Loucy (cell line): ENCODE measurements around the gene GSTO1.

Experiments
- H2AFZ ChIP-seq: fragments of 200-600 bp; sonication (generic); 2 replicates; pipeline ENCODE4 v1.6.0; 2016; ENCODE audit warnings: antibody characterized with exemption, mild to moderate bottlenecking, low read length, moderate library complexity
- H3F3A ChIP-seq: fragments of 200-600 bp; 2 replicates; pipeline ENCODE4 v1.6.0; 2016; ENCODE audit warnings: antibody characterized with exemption, low read depth, mild to moderate bottlenecking
- H3K27me3 ChIP-seq: fragments of 200-600 bp; sonication (generic); 2 replicates; pipeline ENCODE4 v1.6.1; 2014; ENCODE audit warnings: low read length, mild to moderate bottlenecking; ENCODE audit not compliant: insufficient read depth, poor library complexity, severe bottlenecking
- H3K36me3 ChIP-seq: fragments of 200-600 bp; sonication (generic); 2 replicates; pipeline ENCODE4 v1.6.1; 2016; ENCODE audit warnings: low read length; ENCODE audit not compliant: insufficient read depth
- H3K4me1 ChIP-seq: fragments of 200-600 bp; sonication (generic); 2 replicates; pipeline ENCODE4 v1.5.1; 2014; ENCODE audit warnings: low read length, mild to moderate bottlenecking; ENCODE audit not compliant: insufficient read depth, poor library complexity, severe bottlenecking
- H3K4me2 ChIP-seq: fragments of 200-600 bp; sonication (generic); 2 replicates; pipeline ENCODE4 v1.6.0; 2014; ENCODE audit warnings: antibody characterized with exemption, low read length, low read depth, mild to moderate bottlenecking; ENCODE audit not compliant: poor library complexity, severe bottlenecking
- H3K4me3 ChIP-seq: fragments of 200-600 bp; sonication (generic); 2 replicates; pipeline ENCODE4 v1.5.1; 2014; ENCODE audit warnings: low read length, mild to moderate bottlenecking, mixed read lengths; ENCODE audit not compliant: poor library complexity, severe bottlenecking
- H3K79me2 ChIP-seq: fragments of 200-600 bp; sonication (generic); 2 replicates; pipeline ENCODE4 v1.6.1; 2014; ENCODE audit warnings: low read length; ENCODE audit not compliant: insufficient read depth
- H3K9ac ChIP-seq: fragments of 200-600 bp; sonication (generic); 2 replicates; pipeline ENCODE4 v1.6.0; 2014; ENCODE audit warnings: mild to moderate bottlenecking, low read depth, low read length, moderate library complexity; ENCODE audit not compliant: poor library complexity, severe bottlenecking
- H3K9me2 ChIP-seq: fragments of 200-600 bp; sonication (generic); replicated peaks from 2 replicates; pipeline ENCODE4 v1.6.1; 2016; ENCODE audit warnings: low read depth, low read length, mixed read lengths
- H3K9me3 ChIP-seq: fragments of 200-600 bp; sonication (generic); 2 replicates; pipeline ENCODE4 v1.6.1; 2014; ENCODE audit warnings: mild to moderate bottlenecking, antibody characterized with exemption, low read length, low read depth; ENCODE audit not compliant: insufficient read depth
- H4K20me1 ChIP-seq: fragments of 200-600 bp; sonication (generic); 2 replicates; pipeline ENCODE4 v1.6.0; 2014; ENCODE audit warnings: antibody characterized with exemption, low read length, mild to moderate bottlenecking; ENCODE audit not compliant: insufficient read depth, poor library complexity, severe bottlenecking
- EZH2phosphoT487 ChIP-seq: fragments of 200-600 bp; IDR thresholded peaks from 2 replicates; pipeline ENCODE4 v1.6.1; 2018; ENCODE audit warnings: antibody characterized with exemption, mild to moderate bottlenecking, moderate library complexity, borderline replicate concordance
- TF ChIP-seq, protein P1 (sequence below): fragments of 200-600 bp; sonication (generic); conservative IDR thresholded peaks from 2 replicates; pipeline ENCODE4 v1.5.1; 2014; ENCODE audit warnings: mild to moderate bottlenecking, antibody characterized with exemption, low read length

GSTO1 gene

GRCh38 chr10:104314591-104315485 lies 60.1 kb downstream of the GSTO1 start:
- H3F3A ChIP-seq = no peaks in the 10 kb centered on the region
- H3K4me3 ChIP-seq = no peak overlapping the region
- H3K9ac ChIP-seq = no peak overlapping the region
- H3K27me3 ChIP-seq = no peaks in the 10 kb centered on the region
- TF ChIP-seq, protein P1, sequence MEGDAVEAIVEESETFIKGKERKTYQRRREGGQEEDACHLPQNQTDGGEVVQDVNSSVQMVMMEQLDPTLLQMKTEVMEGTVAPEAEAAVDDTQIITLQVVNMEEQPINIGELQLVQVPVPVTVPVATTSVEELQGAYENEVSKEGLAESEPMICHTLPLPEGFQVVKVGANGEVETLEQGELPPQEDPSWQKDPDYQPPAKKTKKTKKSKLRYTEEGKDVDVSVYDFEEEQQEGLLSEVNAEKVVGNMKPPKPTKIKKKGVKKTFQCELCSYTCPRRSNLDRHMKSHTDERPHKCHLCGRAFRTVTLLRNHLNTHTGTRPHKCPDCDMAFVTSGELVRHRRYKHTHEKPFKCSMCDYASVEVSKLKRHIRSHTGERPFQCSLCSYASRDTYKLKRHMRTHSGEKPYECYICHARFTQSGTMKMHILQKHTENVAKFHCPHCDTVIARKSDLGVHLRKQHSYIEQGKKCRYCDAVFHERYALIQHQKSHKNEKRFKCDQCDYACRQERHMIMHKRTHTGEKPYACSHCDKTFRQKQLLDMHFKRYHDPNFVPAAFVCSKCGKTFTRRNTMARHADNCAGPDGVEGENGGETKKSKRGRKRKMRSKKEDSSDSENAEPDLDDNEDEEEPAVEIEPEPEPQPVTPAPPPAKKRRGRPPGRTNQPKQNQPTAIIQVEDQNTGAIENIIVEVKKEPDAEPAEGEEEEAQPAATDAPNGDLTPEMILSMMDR = no peak
- TF ChIP-seq EZH2phosphoT487 = no peak
- H4K20me1 ChIP-seq = peaks cover 73% of the 10 kb centered on the region
- H2AFZ ChIP-seq = no peak overlapping the region
- no peaks in the 10 kb centered on the region for H3K9me3 ChIP-seq
- peaks cover 77% of the 10 kb centered on the region; the same call in 1 of the 2 replicates for H3K36me3 ChIP-seq
- no peaks in the 10 kb centered on the region for H3K9me2 ChIP-seq
- H3K4me1 ChIP-seq = no peaks in the 10 kb centered on the region
- H3K4me2 ChIP-seq = no peak overlapping the region
- H3K79me2 ChIP-seq = peaks cover 68% of the 10 kb centered on the region

GRCh38 chr10:104315486-104315921 lies 60.8 kb downstream of the GSTO1 start:
- Histone ChIP-seq H3K9ac (no peak overlapping the region), H3F3A (no peaks in the 10 kb centered on the region)
- TF ChIP-seq, protein P1 = no peak
- TF ChIP-seq EZH2phosphoT487 = no peak

DNA sequence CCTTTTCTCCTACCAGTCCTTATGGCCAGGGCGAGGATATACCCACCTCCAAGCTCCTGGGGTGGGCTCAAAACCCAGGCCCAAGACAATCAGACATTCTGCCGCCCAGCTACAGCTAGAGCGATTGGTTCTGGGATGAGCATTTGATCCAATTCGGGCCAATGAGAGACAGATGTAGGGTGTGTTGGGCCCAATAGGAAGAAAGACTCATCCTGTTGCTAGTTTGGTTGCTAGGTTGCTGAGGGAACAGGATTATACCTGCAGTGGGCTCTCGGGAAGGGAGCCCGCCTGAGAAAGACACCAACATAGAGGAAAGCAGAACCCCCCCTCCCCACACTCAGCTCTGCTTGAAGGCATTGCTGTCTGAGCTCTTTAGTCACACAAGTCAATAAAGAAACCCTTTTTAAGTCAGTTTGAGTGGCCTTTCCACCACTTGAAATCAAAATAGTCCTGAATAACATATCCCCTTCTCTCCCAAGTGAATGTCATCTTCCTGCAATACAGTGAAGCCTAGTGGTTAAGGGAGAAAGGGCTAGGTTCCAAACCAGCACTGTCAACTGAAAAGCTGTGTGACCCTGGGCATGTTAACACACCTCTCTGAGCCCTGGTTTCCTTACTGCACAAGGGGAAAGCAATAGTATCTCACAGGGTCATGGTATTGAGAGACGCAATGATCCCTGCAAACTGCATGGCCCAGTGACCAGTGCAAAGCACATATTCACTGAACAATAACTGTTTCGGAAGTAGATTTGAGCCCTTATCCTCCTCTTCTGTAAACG lies 61.8 kb downstream of the GSTO1 start:
- H3K4me1 ChIP-seq = peaks cover 7% of the 10 kb centered on the region
- H3K4me2 ChIP-seq = no peak overlapping the region
- H3K9me2 ChIP-seq = no peaks in the 10 kb centered on the region
- no peak overlapping the region for H2AFZ ChIP-seq
- no peaks in the 10 kb centered on the region for H3F3A ChIP-seq
- no peak overlapping the region for H3K4me3 ChIP-seq
- no peak overlapping the region for H3K9ac ChIP-seq
- H3K79me2 ChIP-seq = peaks cover 84% of the 10 kb centered on the region
- H3K27me3 ChIP-seq = no peaks in the 10 kb centered on the region
- peaks cover 85% of the 10 kb centered on the region for H4K20me1 ChIP-seq
- H3K9me3 ChIP-seq = no peaks in the 10 kb centered on the region
- no peak for TF ChIP-seq EZH2phosphoT487
- TF ChIP-seq, protein P1 = no peak
- H3K36me3 ChIP-seq = peaks cover 60% of the 10 kb centered on the region; the same call in 1 of the 2 replicates

More at GRCh38 chr10:104315486-104315921, 60.8 kb downstream of the GSTO1 start:
- H3K79me2 ChIP-seq = peaks cover 74% of the 10 kb centered on the region
- H4K20me1 ChIP-seq = peaks cover 77% of the 10 kb centered on the region
- H3K9me2 ChIP-seq = no peaks in the 10 kb centered on the region
- H3K36me3 ChIP-seq = peaks cover 70% of the 10 kb centered on the region; the same call in 1 of the 2 replicates
- no peak overlapping the region for H2AFZ ChIP-seq
- no peaks in the 10 kb centered on the region for H3K27me3 ChIP-seq
- H3K4me1 ChIP-seq = no peaks in the 10 kb centered on the region
- no peak overlapping the region for H3K4me2 ChIP-seq
- no peak overlapping the region for H3K4me3 ChIP-seq
- no peaks in the 10 kb centered on the region for H3K9me3 ChIP-seq
